Omental fat pad (tissue), 4 donors: Measurements from ENCODE around the gene RASGEF1C. TPM values are rescaled to one million over a fixed set of nuclear protein-coding genes. Genes with fewer than 3 reads are reported as not detected.

ENCODE experiments used
- ATAC-seq: fragments of 150-250 bp; one replicate; pipeline ENCODE4 v1.9.1; 2016; ENCODE audit warnings: mild to moderate bottlenecking, moderate library complexity; ENCODE audit not compliant: low FRiP score
- DNase-seq: peaks from one replicate; pipeline ENCODE4 v3.0.0-alpha.2; 2019; ENCODE audit warnings: low spot score
- CTCF ChIP-seq, 3 donors: fragments of 450-650 bp; IDR thresholded peaks; one replicate each; pipeline ENCODE4 v1.5.1; 2016 to 2017; ENCODE audit warnings: antibody characterized with exemption in 3 of 3, mild to moderate bottlenecking in 3 of 3, moderate library complexity in 2 of 3
- total RNA-seq, 4 donors: library from RNA; depleted of rRNA; stranded (reverse); fragments of >200 nt; gene quantifications; one replicate each; pipeline ENCODE4 v1.1.0, GENCODE V29; 2016

The RASGEF1C gene
- total RNA-seq, 4 donors from 2014 or later: 0.37 to 8.5 TPM; not detected in 2

- ATAC-seq: no peak
- no peak for DNase-seq
- no peak for TF ChIP-seq CTCF (IDR thresholded peaks at IDR 0.05)
Measured at GRCh38 chr5:180160215-180160614, 48.8 kb downstream of the RASGEF1C start.

- DNase-seq: no peak
- no peak for ATAC-seq
- TF ChIP-seq CTCF (IDR thresholded peaks at IDR 0.05): no peak
Measured at GRCh38 chr5:180159756-180160155, 49.3 kb downstream of the RASGEF1C start.

DNA sequence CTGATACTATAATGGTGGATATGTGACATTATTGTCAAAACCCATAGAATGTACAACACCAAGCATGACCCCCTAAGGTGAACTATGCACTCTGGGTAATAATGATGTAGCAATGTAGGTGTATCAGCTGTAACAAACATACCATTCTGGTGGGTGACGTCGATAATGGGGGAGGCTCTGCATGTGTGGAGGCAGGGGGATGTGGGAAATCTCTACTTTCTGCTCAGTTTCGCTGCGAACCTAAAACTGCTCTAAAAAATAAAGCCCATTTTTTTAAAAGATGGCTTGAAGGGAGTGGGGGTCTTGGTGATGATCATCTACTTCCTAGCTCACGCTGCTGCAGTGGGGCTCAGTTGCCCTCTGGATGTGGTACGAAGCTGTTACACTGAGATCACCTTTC, 51.1 kb downstream of the RASGEF1C start:
- ATAC-seq (no peak), DNase-seq (no peak)
- no peak for TF ChIP-seq CTCF (IDR thresholded peaks at IDR 0.05)

GRCh38 chr5:180156141-180156540, 52.9 kb downstream of the RASGEF1C start:
- no peak for DNase-seq

DNA sequence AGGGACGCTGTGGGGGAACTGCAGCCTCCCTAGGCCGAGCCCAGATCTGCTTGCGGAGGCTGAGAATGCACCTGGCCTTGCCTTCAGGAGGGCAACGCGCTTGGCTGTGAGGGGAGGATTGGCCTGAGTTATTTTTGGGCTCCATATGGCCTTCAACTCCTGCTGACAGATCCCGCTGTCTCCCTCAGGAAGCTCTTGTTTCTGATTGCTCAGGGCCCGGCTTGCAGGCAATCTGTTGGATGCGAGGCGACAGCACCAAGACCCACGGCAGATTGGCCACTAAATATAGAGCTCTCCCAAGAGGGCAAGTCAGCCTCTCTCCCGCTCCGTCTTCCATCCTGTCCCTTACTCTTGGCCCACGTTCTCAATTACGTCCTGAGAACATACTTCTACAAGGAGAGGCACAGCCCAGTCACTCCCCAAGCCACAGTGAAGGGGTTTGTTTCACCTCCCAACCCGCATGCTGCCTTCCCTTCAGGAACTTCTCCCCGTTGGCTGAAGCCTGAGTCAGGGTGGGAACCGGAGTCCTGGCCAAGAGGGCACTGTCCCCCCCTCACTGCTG, 53.6 kb downstream of the RASGEF1C start:
- TF ChIP-seq CTCF (IDR thresholded peaks at IDR 0.05): no peak
- ATAC-seq (no peak), DNase-seq (peak; percentile 12)

More at GRCh38 chr5:180156141-180156540, 52.9 kb downstream of the RASGEF1C start:
- TF ChIP-seq CTCF (IDR thresholded peaks at IDR 0.05): no peak
- ATAC-seq: no peak

DNA sequence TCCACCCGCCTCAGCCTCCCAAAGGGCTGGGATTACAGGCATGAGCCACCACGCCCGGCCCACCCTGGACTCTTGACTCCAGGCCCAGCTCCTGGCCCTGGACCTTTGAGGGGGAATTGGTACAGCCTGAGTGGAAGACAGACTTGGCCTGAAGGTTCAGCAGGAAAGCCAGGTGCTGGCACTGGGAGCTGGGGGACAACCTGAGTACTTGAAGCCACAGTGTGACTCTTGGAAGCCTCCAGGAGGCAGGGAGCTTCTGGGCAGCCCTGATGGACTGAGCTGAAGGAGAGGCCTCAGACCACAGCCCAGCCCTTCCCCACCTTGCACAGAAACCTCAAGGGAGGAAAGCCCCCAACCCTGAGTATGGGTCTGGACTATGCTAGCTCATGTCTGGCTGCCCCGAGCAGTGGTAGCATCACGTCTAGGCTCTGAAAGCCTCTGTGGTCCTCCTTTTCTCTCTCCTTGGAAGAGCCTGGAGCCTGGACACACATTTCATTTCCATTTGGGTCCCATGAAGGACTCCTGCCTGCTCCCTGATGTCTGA, 54.1 kb downstream of the RASGEF1C start:
- TF ChIP-seq CTCF (IDR thresholded peaks at IDR 0.05): no peak
- ATAC-seq: no peak
- peak; percentile 11 for DNase-seq

DNA sequence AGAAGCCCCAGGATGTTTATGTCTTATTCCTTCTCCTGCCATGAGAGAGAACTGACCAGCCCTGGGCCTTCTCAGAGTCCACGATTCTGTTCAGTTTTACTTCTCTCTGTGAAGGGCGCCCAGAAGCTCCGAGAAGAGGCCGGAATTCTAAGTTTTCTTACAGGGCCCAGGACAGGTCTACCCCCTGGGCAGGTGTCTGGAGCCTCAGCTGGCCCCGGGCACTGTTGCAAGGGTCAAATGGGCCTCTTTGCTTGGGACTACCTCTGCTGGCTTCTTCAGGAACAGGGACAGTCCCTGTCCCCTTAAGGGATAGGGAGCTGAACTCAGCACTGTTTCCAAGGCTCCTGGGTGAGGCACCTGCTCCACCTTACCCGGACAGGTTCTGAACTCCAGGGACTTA, 55.0 kb downstream of the RASGEF1C start:
- TF ChIP-seq CTCF (IDR thresholded peaks at IDR 0.05): no peak
- ATAC-seq: no peak
- DNase-seq: no peak
